ENCODE measurements around the gene TCF7L2.
A peak's percentile ranks its signal among the peaks of the same experiment; 100 is the strongest.

The TCF7L2 gene

GRCh38 chr10:113080925-113081229 lies 130.8 kb downstream of the TCF7L2 start:
- Histone ChIP-seq H3K9me3 (ENCODE audit: control insufficient read depth in 2 of 2, low read length in 2 of 2) (no peaks in the 10 kb centered on the region), H3K9ac (ENCODE audit: low read length in 2 of 2) (no peak overlapping the region), H3K36me3 (ENCODE audit: control insufficient read depth in 2 of 2, insufficient read depth in 2 of 2, low read length in 2 of 2) (no peaks in the 10 kb centered on the region), H3K27me3 (ENCODE audit: control insufficient read depth in 1 of 2, insufficient read depth in 2 of 2, low read length in 2 of 2) (no peaks in the 10 kb centered on the region), H3K4me1 (ENCODE audit: control insufficient read depth, insufficient read depth, low read length) (peaks cover 6% of the 10 kb centered on the region), H3K4me3 (ENCODE audit: low read length in 2 of 2) (no peak overlapping the region), H3K27ac (ENCODE audit: low read length) (no peak overlapping the region)

- no peaks in the 10 kb centered on the region for H3K9me3 ChIP-seq (ENCODE audit: control insufficient read depth in 2 of 2, low read length in 2 of 2)
- no peak overlapping the region for H3K27ac ChIP-seq (ENCODE audit: low read length)
Measured at GRCh38 chr10:113084031-113084430, 134.0 kb downstream of the TCF7L2 start.

GRCh38 chr10:113085776-113086175 lies 135.7 kb downstream of the TCF7L2 start:
- Histone ChIP-seq H3K27ac (ENCODE audit: low read length) (no peak overlapping the region), H3K9ac (ENCODE audit: low read length in 2 of 2) (no peak overlapping the region), H3K36me3 (ENCODE audit: control insufficient read depth in 2 of 2, insufficient read depth in 2 of 2, low read length in 2 of 2) (no peaks in the 10 kb centered on the region), H3K9me3 (ENCODE audit: control insufficient read depth in 2 of 2, low read length in 2 of 2) (no peaks in the 10 kb centered on the region), H3K27me3 (ENCODE audit: control insufficient read depth in 1 of 2, insufficient read depth in 2 of 2, low read length in 2 of 2) (no peaks in the 10 kb centered on the region), H3K4me3 (ENCODE audit: low read length in 2 of 2) (no peak overlapping the region), H3K4me1 (ENCODE audit: control insufficient read depth, insufficient read depth, low read length) (peaks cover 14% of the 10 kb centered on the region)

More at GRCh38 chr10:113084031-113084430, 134.0 kb downstream of the TCF7L2 start:
- H3K36me3 ChIP-seq (ENCODE audit: control insufficient read depth in 2 of 2, insufficient read depth in 2 of 2, low read length in 2 of 2), result no peaks in the 10 kb centered on the region
- no peak overlapping the region for H3K9ac ChIP-seq (ENCODE audit: low read length in 2 of 2)
- H3K27me3 ChIP-seq (ENCODE audit: control insufficient read depth in 1 of 2, insufficient read depth in 2 of 2, low read length in 2 of 2), result no peaks in the 10 kb centered on the region
- H3K4me1 ChIP-seq (ENCODE audit: control insufficient read depth, insufficient read depth, low read length), result peaks cover 12% of the 10 kb centered on the region
- no peak overlapping the region for H3K4me3 ChIP-seq (ENCODE audit: low read length in 2 of 2)

- H3K9me3 ChIP-seq (ENCODE audit: control insufficient read depth in 2 of 2, low read length in 2 of 2), result no peaks in the 10 kb centered on the region
- peaks cover 14% of the 10 kb centered on the region for H3K4me1 ChIP-seq (ENCODE audit: control insufficient read depth, insufficient read depth, low read length)
- H3K9ac ChIP-seq (ENCODE audit: low read length in 2 of 2), result no peak overlapping the region
- no peak overlapping the region for H3K4me3 ChIP-seq (ENCODE audit: low read length in 2 of 2)
- H3K36me3 ChIP-seq (ENCODE audit: control insufficient read depth in 2 of 2, insufficient read depth in 2 of 2, low read length in 2 of 2), result no peaks in the 10 kb centered on the region
- no peaks in the 10 kb centered on the region for H3K27me3 ChIP-seq (ENCODE audit: control insufficient read depth in 1 of 2, insufficient read depth in 2 of 2, low read length in 2 of 2)
- H3K27ac ChIP-seq (ENCODE audit: low read length), result no peak overlapping the region
Measured at GRCh38 chr10:113086282-113086681, 136.2 kb downstream of the TCF7L2 start.

- Histone ChIP-seq H3K27ac (ENCODE audit: low read length) (peak overlapping the region; percentile 49), H3K9ac (ENCODE audit: low read length in 2 of 2) (peak overlapping the region in 1 of 2 donors; percentile 5), H3K36me3 (ENCODE audit: control insufficient read depth in 2 of 2, insufficient read depth in 2 of 2, low read length in 2 of 2) (no peaks in the 10 kb centered on the region), H3K9me3 (ENCODE audit: control insufficient read depth in 2 of 2, low read length in 2 of 2) (no peaks in the 10 kb centered on the region), H3K4me3 (ENCODE audit: low read length in 2 of 2) (peak overlapping the region in 1 of 2 donors; percentile 50), H3K4me1 (ENCODE audit: control insufficient read depth, insufficient read depth, low read length) (peaks cover 22% of the 10 kb centered on the region), H3K27me3 (ENCODE audit: control insufficient read depth in 1 of 2, insufficient read depth in 2 of 2, low read length in 2 of 2) (no peaks in the 10 kb centered on the region)
Measured at GRCh38 chr10:113087165-113088029, 137.3 kb downstream of the TCF7L2 start.

- Histone ChIP-seq H3K27ac (ENCODE audit: low read length) (no peak overlapping the region), H3K9ac (ENCODE audit: low read length in 2 of 2) (no peak overlapping the region), H3K9me3 (ENCODE audit: control insufficient read depth in 2 of 2, low read length in 2 of 2) (no peaks in the 10 kb centered on the region), H3K4me1 (ENCODE audit: control insufficient read depth, insufficient read depth, low read length) (peaks cover 22% of the 10 kb centered on the region), H3K4me3 (ENCODE audit: low read length in 2 of 2) (no peak overlapping the region), H3K36me3 (ENCODE audit: control insufficient read depth in 2 of 2, insufficient read depth in 2 of 2, low read length in 2 of 2) (no peaks in the 10 kb centered on the region), H3K27me3 (ENCODE audit: control insufficient read depth in 1 of 2, insufficient read depth in 2 of 2, low read length in 2 of 2) (no peaks in the 10 kb centered on the region)
Measured at GRCh38 chr10:113088194-113088593, 138.1 kb downstream of the TCF7L2 start.

- Histone ChIP-seq H3K9me3 (ENCODE audit: control insufficient read depth in 2 of 2, low read length in 2 of 2) (no peaks in the 10 kb centered on the region), H3K27ac (ENCODE audit: low read length) (no peak overlapping the region), H3K9ac (ENCODE audit: low read length in 2 of 2) (no peak overlapping the region), H3K27me3 (ENCODE audit: control insufficient read depth in 1 of 2, insufficient read depth in 2 of 2, low read length in 2 of 2) (no peaks in the 10 kb centered on the region), H3K4me3 (ENCODE audit: low read length in 2 of 2) (no peak overlapping the region), H3K36me3 (ENCODE audit: control insufficient read depth in 2 of 2, insufficient read depth in 2 of 2, low read length in 2 of 2) (no peaks in the 10 kb centered on the region), H3K4me1 (ENCODE audit: control insufficient read depth, insufficient read depth, low read length) (peaks cover 22% of the 10 kb centered on the region)
Measured at GRCh38 chr10:113089551-113089950, 139.5 kb downstream of the TCF7L2 start.

GRCh38 chr10:113091920-113092319 lies 141.9 kb downstream of the TCF7L2 start:
- no peak overlapping the region for H3K9ac ChIP-seq (ENCODE audit: low read length in 2 of 2)
- peaks cover 38% of the 10 kb centered on the region for H3K4me1 ChIP-seq (ENCODE audit: control insufficient read depth, insufficient read depth, low read length)
- H3K27ac ChIP-seq (ENCODE audit: low read length), result no peak overlapping the region
- no peaks in the 10 kb centered on the region for H3K27me3 ChIP-seq (ENCODE audit: control insufficient read depth in 1 of 2, insufficient read depth in 2 of 2, low read length in 2 of 2)
- no peaks in the 10 kb centered on the region for H3K9me3 ChIP-seq (ENCODE audit: control insufficient read depth in 2 of 2, low read length in 2 of 2)
- peaks cover 0 to 4% of the 10 kb centered on the region in 2 donors for H3K36me3 ChIP-seq (ENCODE audit: control insufficient read depth in 2 of 2, insufficient read depth in 2 of 2, low read length in 2 of 2)
- no peak overlapping the region for H3K4me3 ChIP-seq (ENCODE audit: low read length in 2 of 2)

- H3K9me3 ChIP-seq (ENCODE audit: control insufficient read depth in 2 of 2, low read length in 2 of 2), result no peaks in the 10 kb centered on the region
- H3K36me3 ChIP-seq (ENCODE audit: control insufficient read depth in 2 of 2, insufficient read depth in 2 of 2, low read length in 2 of 2), result peaks cover 0 to 4% of the 10 kb centered on the region in 2 donors
- H3K9ac ChIP-seq (ENCODE audit: low read length in 2 of 2), result no peak overlapping the region
- H3K4me1 ChIP-seq (ENCODE audit: control insufficient read depth, insufficient read depth, low read length), result peaks cover 34% of the 10 kb centered on the region
- no peaks in the 10 kb centered on the region for H3K27me3 ChIP-seq (ENCODE audit: control insufficient read depth in 1 of 2, insufficient read depth in 2 of 2, low read length in 2 of 2)
- H3K4me3 ChIP-seq (ENCODE audit: low read length in 2 of 2), result no peak overlapping the region
- no peak overlapping the region for H3K27ac ChIP-seq (ENCODE audit: low read length)
Measured at GRCh38 chr10:113093188-113094113, 143.4 kb downstream of the TCF7L2 start.

- Histone ChIP-seq H3K27ac (ENCODE audit: low read length) (no peak overlapping the region), H3K9ac (ENCODE audit: low read length in 2 of 2) (no peak overlapping the region)
Measured at GRCh38 chr10:113094114-113094486, 144.1 kb downstream of the TCF7L2 start.

More at GRCh38 chr10:113094114-113094486, 144.1 kb downstream of the TCF7L2 start:
- peaks cover 36% of the 10 kb centered on the region for H3K4me1 ChIP-seq (ENCODE audit: control insufficient read depth, insufficient read depth, low read length)
- no peaks in the 10 kb centered on the region for H3K27me3 ChIP-seq (ENCODE audit: control insufficient read depth in 1 of 2, insufficient read depth in 2 of 2, low read length in 2 of 2)
- no peaks in the 10 kb centered on the region for H3K9me3 ChIP-seq (ENCODE audit: control insufficient read depth in 2 of 2, low read length in 2 of 2)
- no peak overlapping the region for H3K4me3 ChIP-seq (ENCODE audit: low read length in 2 of 2)
- H3K36me3 ChIP-seq (ENCODE audit: control insufficient read depth in 2 of 2, insufficient read depth in 2 of 2, low read length in 2 of 2), result peaks cover 0 to 4% of the 10 kb centered on the region in 2 donors
